Vagina (tissue), 2 donors: ENCODE data around the gene CRY2.

Experiments
- CTCF ChIP-seq, 3 experiments: fragments of 450-650 bp in 2 of 3; fragments of 200-600 bp in 1 of 3; sonication (generic) in 1 of 3; IDR thresholded peaks; one replicate each; pipeline ENCODE4 v1.5.1; 2017 to 2019; ENCODE audit warnings: antibody characterized with exemption in 3 of 3, mild to moderate bottlenecking in 2 of 3, moderate library complexity in 2 of 3
- POLR2A ChIP-seq, 2 donors: fragments of 450-650 bp; IDR thresholded peaks; one replicate each; pipeline ENCODE4 v1.6.1; 2017; ENCODE audit warnings: antibody characterized with exemption in 2 of 2, mild to moderate bottlenecking in 2 of 2, moderate library complexity in 2 of 2
- POLR2AphosphoS5 ChIP-seq, 2 donors: sonication (generic); formaldehyde crosslinking; IDR thresholded peaks; one replicate each; pipeline ENCODE4 v1.9.0; 2017; ENCODE audit warnings: antibody characterized with exemption in 2 of 2, mild to moderate bottlenecking in 2 of 2, low read depth in 1 of 2; ENCODE audit not compliant: insufficient read depth in 1 of 2

GRCh38 chr11:45802531-45803317 lies 44.6 kb upstream of the CRY2 start:
- TF ChIP-seq CTCF (IDR thresholded peaks at IDR 0.05): no peak
- TF ChIP-seq POLR2A (IDR thresholded peaks at IDR 0.05): no peak
- TF ChIP-seq POLR2AphosphoS5 (IDR thresholded peaks at IDR 0.05; ENCODE audit: insufficient read depth in 1 of 2, low read depth in 1 of 2): no peak
